A673 (cell line): ENCODE data around the gene METTL9.

Source experiments
- CTCF ChIP-seq: fragments of 300-800, 200-600 bp; sonication (generic); conservative IDR thresholded peaks from 2 replicates; pipeline ENCODE4 v1.5.1; 2017; ENCODE audit warnings: low read depth, mild to moderate bottlenecking, antibody characterized with exemption, low read length, moderate library complexity, mixed read lengths
- EZH2 ChIP-seq: fragments of 200-600 bp; sonication (generic); IDR thresholded peaks from 2 replicates; pipeline ENCODE4 v1.6.1; 2017; ENCODE audit warnings: borderline replicate concordance, low read depth, mild to moderate bottlenecking, mixed read lengths, antibody characterized with exemption, low read length; ENCODE audit not compliant: poor library complexity, severe bottlenecking

GRCh38 chr16:21685034-21685455 is 85.7 kb downstream of the METTL9 start:
- TF ChIP-seq CTCF (no peak), EZH2 (no peak)
